Upper lobe of left lung (tissue), 6 donors: ENCODE measurements around the gene RHOG. TPM values are rescaled to one million over a fixed set of nuclear protein-coding genes. Genes with fewer than 3 reads are reported as not detected.

Experiments
- ATAC-seq, 2 donors: fragments of 200-7000 bp; cut with Tn5 transposase; one replicate each; pipeline ENCODE4 v1.9.1; 2022; ENCODE audit warnings: mild to moderate bottlenecking in 2 of 2, moderate library complexity in 2 of 2; ENCODE audit not compliant: low FRiP score in 2 of 2
- DNase-seq, 2 donors: peaks; one replicate each; pipeline ENCODE4 v3.0.0-alpha.2; 2019 to 2020
- H3K27ac ChIP-seq, 4 donors: fragments of 200-600 bp; sonication (generic); one replicate each; pipeline ENCODE4 v1.5.1; 2016 to 2019
- H3K27me3 ChIP-seq, 4 donors: fragments of 200-600 bp; sonication (generic); one replicate each; pipeline ENCODE4 v1.5.1; 2017 to 2019
- H3K36me3 ChIP-seq, 4 donors: fragments of 200-600 bp; sonication (generic); one replicate each; pipeline ENCODE4 v1.5.1; 2016 to 2019
- H3K4me1 ChIP-seq, 4 donors: fragments of 200-600 bp; sonication (generic); one replicate each; pipeline ENCODE4 v1.5.1; 2018 to 2019
- H3K4me3 ChIP-seq, 4 donors: fragments of 200-600 bp; sonication (generic); one replicate each; pipeline ENCODE4 v1.5.1; 2017 to 2019; ENCODE audit warnings: mild to moderate bottlenecking in 2 of 4, moderate library complexity in 1 of 4
- H3K9me3 ChIP-seq, 4 donors: fragments of 200-600 bp; sonication (generic); one replicate each; pipeline ENCODE4 v1.5.1; 2018 to 2019
- CTCF ChIP-seq, 6 experiments: fragments of 450-650 bp in 4 of 6; fragments of 200-600 bp in 2 of 6; sonication (generic) in 2 of 6; IDR thresholded peaks; one replicate each; pipeline ENCODE4 v1.5.1; 2016 to 2019; ENCODE audit warnings: antibody characterized with exemption in 6 of 6
- EP300 ChIP-seq, 4 donors: sonication (generic); formaldehyde crosslinking; IDR thresholded peaks; one replicate each; pipeline ENCODE4 v1.5.1; 2017; ENCODE audit warnings: antibody characterized with exemption in 4 of 4, control low read depth in 2 of 4
- POLR2A ChIP-seq, 4 donors: fragments of 450-650 bp; IDR thresholded peaks; one replicate each; pipeline ENCODE4 v1.5.1; 2016 to 2017; ENCODE audit warnings: antibody characterized with exemption in 4 of 4, mild to moderate bottlenecking in 2 of 4
- POLR2AphosphoS5 ChIP-seq, 2 donors: sonication (generic); formaldehyde crosslinking; IDR thresholded peaks; one replicate each; pipeline ENCODE4 v1.5.1; 2017; ENCODE audit warnings: antibody characterized with exemption in 2 of 2
- WGBS, 2 donors: methylation state at CpG; one replicate each; pipeline ENCODE4 v1.1.5; 2017 to 2018; 5-methylcytosine and 5-hydroxymethylcytosine counted together
- total RNA-seq, 6 donors: library from RNA; depleted of rRNA in 4 of 6; stranded (reverse); fragments of >200 nt in 4 of 6; gene quantifications; one replicate each; pipeline versions ENCODE4 v1.1.0 to v1.2.1, GENCODE V29; 2016 to 2021
- donor health status: DM: no; HTN: no; CAD: no; lungs with moderate emphysema.
- donor health status: DM: no; HTN: yes; CAD: no; lungs with severe emphysema.

The RHOG gene
- total RNA-seq, 6 donors from 2014 or later, result 67.0 to 137 (median 85.1) TPM

- H3K27ac ChIP-seq, result peak overlapping the region; percentile 96 to 100 (median 98)
- ATAC-seq (peak; percentile 83 to 87), DNase-seq (peak; percentile 93 to 97)
- no peaks in the 10 kb centered on the region for H3K36me3 ChIP-seq
- H3K9me3 ChIP-seq, result no peaks in the 10 kb centered on the region
- peak overlapping the region; percentile 77 to 89 (median 86) for H3K4me3 ChIP-seq
- TF ChIP-seq CTCF (IDR thresholded peaks at IDR 0.05) (peak; percentile 62 to 87 (median 75)), EP300 (IDR thresholded peaks at IDR 0.05) (no peak), POLR2A (IDR thresholded peaks at IDR 0.05) (peak in 2 of 4 donors; percentile 40 to 62), POLR2AphosphoS5 (IDR thresholded peaks at IDR 0.05) (peak; percentile 59 to 60)
- 24 to 38% methylated on average over 27 to 39 of the region's 44 CpGs for WGBS, 2 donors
- peaks cover 30 to 38% (median 33%) of the 10 kb centered on the region in 4 donors for H3K4me1 ChIP-seq
- no peaks in the 10 kb centered on the region for H3K27me3 ChIP-seq
Measured at GRCh38 chr11:3841426-3842350, 929 bp upstream of the RHOG start.

DNA sequence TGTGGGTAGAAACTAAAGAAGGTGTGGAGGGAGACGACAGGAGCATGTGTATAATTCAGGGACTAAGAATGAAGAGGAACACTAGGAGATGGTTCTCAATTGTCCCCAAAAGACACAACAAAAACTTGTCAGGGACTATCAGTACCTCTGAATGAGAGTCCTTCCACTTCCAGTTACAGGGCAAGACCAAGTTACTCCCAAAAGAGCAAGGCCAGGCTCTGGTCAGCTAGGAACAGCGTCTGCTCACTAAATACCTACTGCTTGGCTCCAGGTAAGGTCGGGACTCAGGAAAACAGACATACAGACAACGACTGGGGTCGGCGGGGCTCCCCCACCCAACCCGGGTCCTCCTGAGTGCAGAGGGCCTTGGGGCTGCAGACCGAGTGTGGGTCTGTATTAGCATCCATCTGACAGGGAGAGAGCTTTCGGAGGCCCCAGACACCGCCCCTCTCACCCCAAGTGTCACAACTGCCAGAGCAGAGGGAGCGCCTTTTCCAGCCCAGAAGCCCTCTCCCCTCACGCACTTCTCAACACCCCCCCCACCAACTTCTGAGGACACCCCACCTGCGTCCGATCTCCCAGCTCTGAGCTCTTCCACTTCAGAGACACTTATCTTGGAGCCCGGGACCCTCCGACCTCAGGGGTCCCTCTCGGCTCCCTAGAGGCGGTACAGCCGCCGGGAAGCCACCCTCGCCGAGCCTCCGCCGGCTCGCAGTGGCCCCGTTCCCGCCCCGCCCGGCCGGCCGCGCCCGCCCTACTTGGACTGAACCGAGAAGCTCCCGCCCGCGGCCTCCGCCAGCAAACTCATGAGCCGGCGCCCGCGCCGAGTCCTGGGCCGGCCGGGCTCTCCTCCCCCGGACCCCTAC is 522 bp downstream of the RHOG start:
- Histone ChIP-seq H3K27me3 (no peaks in the 10 kb centered on the region), H3K4me1 (peaks cover 44 to 53% (median 48%) of the 10 kb centered on the region in 4 donors), H3K4me3 (peak overlapping the region; percentile 77 to 89 (median 86)), H3K27ac (peak overlapping the region; percentile 96 to 100 (median 98)), H3K36me3 (no peaks in the 10 kb centered on the region), H3K9me3 (no peaks in the 10 kb centered on the region)
- DNase-seq, result peak in 1 of 2 donors; percentile 95
- no peak for TF ChIP-seq POLR2A (IDR thresholded peaks at IDR 0.05)
- no peak for TF ChIP-seq EP300 (IDR thresholded peaks at IDR 0.05)
- TF ChIP-seq CTCF (IDR thresholded peaks at IDR 0.05), result no peak
- TF ChIP-seq POLR2AphosphoS5 (IDR thresholded peaks at IDR 0.05), result no peak
- peak; percentile 3 to 60 for ATAC-seq
- WGBS, 2 donors, result 2 to 4% methylated on average over 14 to 20 of the region's 46 CpGs

DNA sequence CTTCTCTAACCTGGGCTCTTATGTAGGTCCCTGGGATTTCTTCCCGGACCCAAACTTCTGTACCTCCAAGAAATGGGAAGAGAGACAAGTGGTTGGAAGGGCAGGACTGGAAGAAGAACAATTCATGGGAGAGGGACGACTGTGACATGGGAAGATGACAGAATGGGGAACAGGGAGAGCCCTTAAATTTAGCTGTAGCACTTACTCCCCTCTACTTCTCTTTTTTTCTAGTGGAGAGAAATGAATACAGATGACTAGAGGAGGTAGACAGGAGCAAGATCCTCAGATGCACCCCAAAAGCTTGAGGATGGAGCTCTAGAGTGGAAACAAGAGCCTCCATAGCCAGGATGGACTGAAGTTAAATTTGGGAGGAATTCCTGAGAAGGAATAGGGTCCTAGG is 2.3 kb downstream of the RHOG start:
- no peaks in the 10 kb centered on the region for H3K27me3 ChIP-seq
- H3K4me1 ChIP-seq, result peaks cover 61 to 68% (median 64%) of the 10 kb centered on the region in 4 donors
- peak overlapping the region; percentile 96 to 100 (median 98) for H3K27ac ChIP-seq
- H3K9me3 ChIP-seq, result no peaks in the 10 kb centered on the region
- TF ChIP-seq POLR2A (IDR thresholded peaks at IDR 0.05), result no peak
- TF ChIP-seq EP300 (IDR thresholded peaks at IDR 0.05), result no peak
- no peak for TF ChIP-seq CTCF (IDR thresholded peaks at IDR 0.05)
- ATAC-seq (no peak), DNase-seq (no peak)
- WGBS, 2 donors, result 71 to 75% methylated on average over 2 of the region's 2 CpGs
- no peaks in the 10 kb centered on the region for H3K36me3 ChIP-seq
- H3K4me3 ChIP-seq, result peak overlapping the region in 3 of 4 donors; percentile 85 to 89 (median 87)

GRCh38 chr11:3837793-3838192 is 3.0 kb downstream of the RHOG start:
- Histone ChIP-seq H3K27me3 (no peaks in the 10 kb centered on the region), H3K9me3 (no peaks in the 10 kb centered on the region), H3K4me3 (peak overlapping the region in 1 of 4 donors; percentile 85), H3K36me3 (no peaks in the 10 kb centered on the region), H3K4me1 (peaks cover 68 to 73% (median 70%) of the 10 kb centered on the region in 4 donors), H3K27ac (peak overlapping the region; percentile 96 to 100 (median 98))
- WGBS, 2 donors, result 25 to 67% methylated on average over 1 of the region's 1 CpG
- ATAC-seq (peak; percentile 31 to 41), DNase-seq (peak in 1 of 2 donors; percentile 81)
- TF ChIP-seq CTCF (IDR thresholded peaks at IDR 0.05) (no peak), EP300 (IDR thresholded peaks at IDR 0.05) (no peak), POLR2AphosphoS5 (IDR thresholded peaks at IDR 0.05) (peak; percentile 37 to 45), POLR2A (IDR thresholded peaks at IDR 0.05) (peak in 1 of 4 donors; percentile 38)
